NCI-H2107 treated with DMSO at 0.1 percent for 48 hours (cell line): ENCODE results near the gene JAKMIP1.

Experiments used
- DNase-seq: peaks from one replicate; lab custom pipeline; 2025; ENCODE audit not compliant: unreplicated experiment; lab: John Stamatoyannopoulos, UW

Gene JAKMIP1

DNA sequence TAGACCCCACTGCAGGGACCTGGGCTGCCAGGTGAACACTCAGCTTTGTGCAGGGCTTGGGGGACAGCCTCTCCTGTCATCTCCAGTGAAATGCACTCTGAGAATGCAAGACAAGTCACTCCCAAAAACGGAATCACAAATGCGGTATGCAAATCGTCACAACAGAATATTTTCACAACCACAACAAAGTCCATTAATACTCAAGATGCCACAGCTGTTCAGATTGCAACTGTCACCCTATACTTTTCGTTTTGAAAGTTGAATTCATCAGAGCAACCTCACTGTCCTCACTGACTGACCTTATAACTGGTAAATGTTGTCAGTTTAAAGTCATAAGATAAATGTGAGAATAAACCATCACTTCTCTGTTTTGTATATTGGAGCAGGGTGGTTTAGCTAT is 16.6 kb downstream of the JAKMIP1 start:
- no peak for DNase-seq

DNA sequence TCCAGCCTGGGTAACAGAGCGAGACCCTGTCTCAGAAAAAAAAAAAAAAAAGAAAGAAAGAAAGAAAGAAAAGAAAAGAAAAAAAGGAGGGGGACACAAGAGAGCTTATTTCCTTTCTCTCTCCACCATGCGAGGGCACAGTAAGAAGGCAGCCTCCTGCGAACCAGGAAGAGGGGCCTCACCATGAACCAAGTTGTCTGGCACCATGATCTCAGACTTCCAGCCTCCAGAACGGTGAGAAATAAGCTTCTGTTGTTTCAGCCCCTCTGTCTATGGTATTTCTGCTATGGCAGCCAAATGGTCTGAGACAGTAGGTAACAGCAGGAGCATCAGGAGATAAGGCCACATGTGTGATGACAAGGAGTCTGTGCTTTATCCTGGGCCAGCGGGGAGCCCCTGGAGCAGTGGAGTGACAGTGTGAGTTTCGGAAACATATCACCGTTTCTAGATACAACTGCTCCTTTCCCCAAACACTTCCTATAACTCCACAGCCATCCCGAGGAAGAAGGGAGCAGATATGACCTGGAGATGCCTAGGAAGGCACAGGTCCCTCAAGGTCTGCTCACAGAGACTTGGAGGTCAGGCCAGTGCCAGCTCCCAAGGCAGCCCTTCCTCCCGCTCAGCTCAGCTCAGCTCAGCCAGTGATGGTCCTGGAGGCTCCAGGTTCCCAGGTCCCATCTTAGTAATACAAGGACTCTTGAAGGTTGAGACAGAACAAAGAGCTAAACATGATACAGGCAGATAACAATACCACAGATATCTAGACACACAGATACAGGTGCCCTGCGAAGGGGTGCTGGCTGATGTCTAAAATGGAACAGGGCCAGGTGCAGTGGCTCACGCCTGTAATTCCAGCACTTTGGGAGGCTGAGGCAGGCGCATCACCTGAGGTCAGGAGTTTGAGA is 17.7 kb downstream of the JAKMIP1 start:
- DNase-seq: no peak

DNA sequence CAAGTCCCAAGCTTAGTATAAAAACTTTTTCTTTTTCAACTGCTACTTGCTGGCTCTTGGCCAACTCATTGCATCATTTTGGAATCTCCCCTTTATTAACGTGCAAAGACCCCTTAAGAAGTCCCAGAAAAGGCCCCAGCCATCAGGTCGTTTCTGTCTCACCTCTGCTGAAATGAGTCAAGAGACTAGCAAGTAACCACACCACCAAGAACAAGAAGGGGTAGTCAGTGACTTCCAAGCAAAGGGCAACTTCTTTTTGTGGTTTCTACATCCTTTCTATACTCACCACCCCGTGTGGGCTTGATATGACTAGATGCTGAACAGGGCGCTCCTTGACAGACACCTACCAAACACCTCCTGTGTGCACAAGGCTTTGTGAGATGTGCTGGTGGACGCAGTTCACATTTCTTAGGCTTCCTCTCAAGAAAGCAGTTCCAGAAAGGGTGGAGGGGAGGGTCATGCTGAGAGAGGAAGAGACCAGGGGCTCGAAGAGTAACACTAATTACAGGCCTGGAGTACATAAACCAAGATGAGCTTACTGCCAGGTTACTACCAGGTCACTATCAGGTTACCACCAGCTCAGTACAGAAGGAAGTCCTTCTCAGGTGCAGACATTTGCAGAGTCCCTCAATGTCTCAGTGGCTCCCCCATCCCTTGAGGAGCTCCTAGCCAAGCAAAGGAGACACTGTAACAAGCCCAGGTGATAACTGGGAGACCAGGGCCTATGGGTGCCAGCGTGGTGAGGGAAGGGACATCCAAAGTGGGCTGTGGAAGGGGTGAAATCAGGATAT is 19.3 kb downstream of the JAKMIP1 start:
- DNase-seq: no peak

DNA sequence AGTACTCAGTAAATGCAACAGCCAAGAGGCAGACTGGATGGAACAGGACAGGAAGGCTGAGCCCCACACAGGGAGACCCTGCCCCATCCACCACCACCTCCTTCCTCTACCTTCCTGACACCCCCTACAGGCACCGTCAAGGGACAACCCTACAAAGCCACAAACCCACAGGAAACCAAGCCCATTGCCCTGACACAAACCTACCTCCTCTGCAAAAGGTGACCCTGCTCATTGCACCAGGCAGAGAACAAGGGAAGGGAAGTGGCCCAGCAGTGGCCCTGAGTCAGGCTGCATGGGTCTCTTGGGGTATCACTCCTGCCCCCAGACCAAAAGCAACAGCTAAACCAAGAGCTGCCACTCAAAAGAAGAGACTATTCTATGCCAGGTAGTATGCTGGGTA is 21.0 kb downstream of the JAKMIP1 start:
- DNase-seq: no peak

DNA sequence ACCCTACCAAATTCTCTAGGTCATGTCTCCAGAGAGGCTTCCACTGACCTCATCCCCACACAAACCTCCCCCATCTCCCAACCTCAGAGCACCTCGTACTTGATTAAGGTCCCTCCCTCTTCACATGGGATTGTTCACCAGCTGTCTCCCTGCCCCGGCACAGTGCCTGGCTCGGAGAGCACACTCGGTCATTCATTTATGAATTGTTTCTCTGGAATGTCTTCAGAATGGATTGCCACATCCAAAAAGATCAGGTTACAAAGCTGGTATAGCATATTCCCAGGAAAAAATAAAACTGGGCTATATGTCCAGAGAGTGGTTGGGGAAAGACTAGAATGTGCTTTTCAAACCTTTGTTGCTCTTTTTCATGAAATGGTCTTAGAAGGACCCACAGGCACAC is 21.6 kb downstream of the JAKMIP1 start:
- no peak for DNase-seq

DNA sequence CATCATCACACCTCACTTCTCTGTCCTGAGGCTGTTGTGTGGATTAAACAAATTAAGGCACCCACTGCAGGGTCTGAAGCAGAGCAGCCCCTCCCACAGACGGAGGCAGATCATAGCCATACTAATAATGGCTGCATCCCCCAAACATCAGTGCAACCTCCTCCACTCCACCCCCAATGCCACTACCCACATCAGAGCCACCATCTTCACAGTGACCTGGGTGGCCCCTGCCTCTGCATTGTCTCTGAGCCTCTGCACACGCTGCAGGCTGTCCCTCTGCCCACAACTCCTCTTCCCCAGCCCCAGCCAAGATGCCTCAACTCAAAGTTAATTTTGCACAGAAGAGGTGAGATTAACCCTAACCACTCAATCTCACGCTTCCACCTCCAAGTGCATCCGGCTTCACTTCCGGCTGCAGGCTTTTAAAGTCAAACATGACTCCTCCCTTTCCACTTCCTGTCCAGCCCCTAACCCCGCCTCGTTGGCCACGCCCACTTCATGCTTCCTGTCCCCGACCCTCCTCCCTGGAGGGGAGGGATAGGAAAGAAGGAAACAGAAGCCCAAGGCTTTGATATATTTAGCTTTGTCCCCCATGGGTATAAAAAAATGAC is 22.7 kb downstream of the JAKMIP1 start:
- no peak for DNase-seq

DNA sequence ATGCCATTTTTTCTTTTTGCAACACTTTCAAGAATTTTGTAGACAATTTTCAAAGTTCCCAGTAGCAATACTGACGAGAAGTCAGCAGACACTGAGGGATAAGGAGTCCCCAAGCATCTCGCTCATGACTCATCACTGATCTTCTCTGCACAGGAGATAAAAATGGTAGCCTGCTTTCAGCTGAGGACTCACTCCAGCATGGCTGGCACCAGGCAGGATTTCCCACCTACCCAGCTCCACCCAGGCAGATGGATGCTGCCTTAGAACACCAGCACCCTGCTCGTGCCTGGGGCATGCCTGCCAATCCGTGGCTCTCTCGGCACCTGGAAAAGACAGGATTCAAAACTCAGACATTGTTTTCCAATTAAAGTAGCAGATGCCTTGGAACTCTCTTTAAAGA is 24.9 kb downstream of the JAKMIP1 start:
- DNase-seq: no peak

DNA sequence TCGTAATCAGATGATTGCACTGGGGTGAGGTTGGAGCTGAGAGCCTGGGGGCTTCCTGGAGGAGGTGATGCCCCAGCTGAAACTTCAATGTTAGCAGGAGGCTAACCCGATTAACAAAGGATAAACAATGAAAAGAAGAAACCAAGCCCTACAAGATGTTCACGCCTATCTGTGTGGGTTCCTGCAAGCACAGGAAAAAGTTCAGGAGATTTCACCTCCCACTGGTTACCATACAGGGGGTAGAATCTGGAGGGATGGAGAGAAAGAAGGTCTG is 27.5 kb downstream of the JAKMIP1 start:
- no peak for DNase-seq

DNA sequence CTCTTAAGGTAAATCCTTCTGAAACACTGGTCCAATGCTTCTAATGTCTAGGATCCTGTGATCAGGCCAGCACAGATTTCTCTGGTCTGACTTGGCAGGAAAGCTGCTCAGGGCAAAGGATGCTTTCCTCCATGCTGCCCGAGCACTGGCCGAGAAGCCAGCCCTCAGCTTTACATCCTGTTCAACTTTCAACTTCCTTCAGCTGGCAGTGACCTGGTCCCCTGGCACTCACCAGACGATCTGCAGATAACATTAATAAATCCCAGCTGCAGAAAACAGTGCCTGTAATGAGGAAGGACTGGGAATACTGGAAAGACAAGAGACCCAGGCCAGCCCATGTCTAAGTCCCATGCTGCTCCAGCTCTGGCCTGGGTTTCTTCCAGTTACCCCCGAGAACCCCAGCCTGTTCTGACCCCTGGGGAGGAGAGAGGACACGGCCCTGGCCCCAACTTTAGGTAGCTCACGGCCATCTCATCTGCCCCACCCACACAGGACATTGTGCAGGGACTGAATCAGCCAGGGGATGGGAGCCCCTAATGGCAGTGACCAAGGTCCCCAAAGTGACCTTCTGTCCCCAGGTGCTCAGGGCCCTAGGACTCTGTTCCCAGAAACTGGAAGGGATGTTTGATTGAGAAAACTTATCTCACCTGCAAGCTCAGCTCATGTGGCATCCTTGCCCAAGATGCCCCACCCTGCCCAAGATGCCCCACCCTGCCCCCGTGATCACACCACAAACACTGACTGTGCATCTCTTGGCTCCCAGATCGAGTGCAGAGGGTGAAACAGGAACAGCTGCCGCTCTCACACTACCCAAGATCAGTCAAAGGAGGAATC is 28.0 kb downstream of the JAKMIP1 start:
- DNase-seq: no peak

DNA sequence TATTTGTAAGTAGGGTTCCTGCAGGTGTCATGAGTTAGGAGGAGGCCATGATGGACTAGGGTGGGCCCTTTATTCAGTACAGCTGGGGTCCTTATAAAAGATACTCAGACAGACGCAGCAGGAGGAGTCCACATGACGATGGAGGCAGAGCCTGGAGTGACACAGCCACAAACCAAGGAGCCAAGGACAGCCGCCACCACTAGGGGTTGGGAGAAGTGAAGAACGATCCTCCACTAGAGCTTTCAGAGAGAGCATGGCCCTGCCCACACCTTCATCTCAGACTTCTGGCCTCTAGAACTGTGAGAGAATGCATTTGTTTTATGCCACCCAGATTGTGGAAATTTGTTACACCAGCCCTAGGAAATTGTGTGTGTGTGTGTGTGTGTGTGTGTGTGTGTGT is 31.1 kb downstream of the JAKMIP1 start:
- no peak for DNase-seq

DNA sequence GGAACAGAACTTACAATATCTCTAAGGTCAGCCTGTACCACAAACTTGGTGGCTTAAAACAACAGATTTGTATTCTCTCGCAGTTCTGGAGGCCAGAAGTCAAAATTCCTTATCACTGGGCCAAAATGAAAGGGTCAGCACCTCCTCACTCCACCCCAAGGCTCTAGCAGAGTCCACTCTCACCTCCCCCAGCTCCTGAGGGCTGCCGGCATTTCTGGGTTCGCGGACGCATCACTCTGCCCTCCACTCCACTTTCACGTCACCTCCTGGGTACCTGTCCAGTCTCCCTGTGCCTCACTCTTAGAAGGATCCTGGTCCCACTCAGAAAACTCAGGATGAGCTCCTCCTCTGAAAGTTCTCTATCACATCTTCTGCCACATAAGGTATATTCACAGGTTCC is 34.6 kb downstream of the JAKMIP1 start:
- no peak for DNase-seq

DNA sequence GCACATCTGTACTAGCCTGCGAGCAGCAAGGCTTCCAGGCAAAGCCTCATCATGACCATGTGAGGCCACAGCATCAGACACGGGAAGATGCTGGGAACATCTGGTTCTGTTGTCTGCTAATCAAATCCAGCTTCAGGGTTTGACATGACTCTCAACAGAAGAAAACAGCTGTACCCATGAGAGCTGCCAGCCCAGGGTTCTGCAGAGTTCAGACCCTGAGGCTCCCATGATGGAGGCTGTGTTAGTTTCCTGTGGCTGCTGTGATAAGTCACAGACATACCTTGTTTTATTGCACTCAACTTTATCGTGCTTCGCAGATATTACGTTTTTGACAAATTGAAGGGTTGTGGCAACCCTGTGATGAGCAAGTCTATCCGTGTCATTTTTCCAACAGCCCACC is 37.5 kb downstream of the JAKMIP1 start:
- DNase-seq: no peak

DNA sequence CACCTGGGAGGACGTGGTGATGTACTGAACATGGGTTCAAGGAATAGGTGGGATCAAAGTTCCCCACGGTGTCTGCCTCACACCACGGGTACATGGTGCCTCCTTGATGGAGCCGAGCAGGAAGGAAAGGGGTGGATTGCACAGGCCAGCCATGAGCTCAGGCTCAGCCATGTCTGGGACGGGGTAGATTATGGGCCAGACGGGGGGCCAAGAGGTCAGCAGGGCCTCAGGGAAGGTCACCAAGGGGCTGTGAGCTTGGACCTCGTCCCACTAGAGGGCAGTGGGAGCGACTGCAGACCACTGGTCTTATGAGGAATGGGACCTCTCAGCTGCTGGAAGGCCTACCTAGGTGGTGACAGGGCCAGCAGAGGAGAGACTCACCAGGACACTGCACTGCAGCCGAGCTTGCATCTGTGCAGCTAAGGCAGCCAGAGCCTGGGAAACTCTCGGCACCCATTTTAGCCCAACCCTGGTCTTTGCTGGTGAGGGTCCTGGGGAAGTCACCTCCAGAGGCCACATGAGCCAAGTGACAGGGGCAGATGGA is 38.4 kb downstream of the JAKMIP1 start:
- no peak for DNase-seq

DNA sequence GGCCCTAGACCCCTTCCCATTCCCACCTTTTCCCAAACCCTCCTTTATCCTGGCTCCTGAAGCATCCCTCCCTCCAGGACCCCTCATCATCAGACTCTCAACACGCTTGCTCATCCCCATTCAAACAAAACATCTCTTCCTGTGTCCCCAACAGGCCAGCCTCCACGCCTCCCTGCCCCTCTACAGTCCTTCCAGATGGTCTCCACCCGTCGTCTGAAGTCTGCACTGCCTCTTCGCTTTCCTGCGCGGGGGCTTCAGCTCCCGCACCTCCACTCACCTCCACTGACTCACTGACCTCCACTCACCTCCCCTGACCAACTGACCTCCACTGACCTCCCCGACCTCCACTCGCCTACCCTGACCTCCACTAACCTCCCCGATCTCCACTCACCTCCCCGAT is 39.8 kb downstream of the JAKMIP1 start:
- DNase-seq: no peak

DNA sequence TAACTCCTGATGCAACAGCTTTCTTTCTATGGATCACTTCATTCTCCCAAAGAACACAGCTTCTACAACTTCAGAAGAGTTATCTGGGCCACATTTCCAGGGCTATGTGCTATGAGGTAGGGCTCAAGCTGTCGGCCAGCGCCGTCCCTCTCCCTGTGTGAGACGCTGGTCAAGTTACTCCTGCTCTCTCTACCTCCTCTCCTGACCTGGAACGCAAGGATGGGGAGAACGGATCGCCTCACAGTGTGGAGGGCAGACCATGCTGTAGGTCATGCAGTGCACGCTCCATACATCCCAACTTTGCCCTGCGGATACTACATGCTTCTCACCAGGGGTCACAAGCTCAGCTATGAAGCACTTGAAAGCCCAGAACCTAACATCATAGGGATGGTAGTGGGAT is 42.4 kb downstream of the JAKMIP1 start:
- no peak for DNase-seq

DNA sequence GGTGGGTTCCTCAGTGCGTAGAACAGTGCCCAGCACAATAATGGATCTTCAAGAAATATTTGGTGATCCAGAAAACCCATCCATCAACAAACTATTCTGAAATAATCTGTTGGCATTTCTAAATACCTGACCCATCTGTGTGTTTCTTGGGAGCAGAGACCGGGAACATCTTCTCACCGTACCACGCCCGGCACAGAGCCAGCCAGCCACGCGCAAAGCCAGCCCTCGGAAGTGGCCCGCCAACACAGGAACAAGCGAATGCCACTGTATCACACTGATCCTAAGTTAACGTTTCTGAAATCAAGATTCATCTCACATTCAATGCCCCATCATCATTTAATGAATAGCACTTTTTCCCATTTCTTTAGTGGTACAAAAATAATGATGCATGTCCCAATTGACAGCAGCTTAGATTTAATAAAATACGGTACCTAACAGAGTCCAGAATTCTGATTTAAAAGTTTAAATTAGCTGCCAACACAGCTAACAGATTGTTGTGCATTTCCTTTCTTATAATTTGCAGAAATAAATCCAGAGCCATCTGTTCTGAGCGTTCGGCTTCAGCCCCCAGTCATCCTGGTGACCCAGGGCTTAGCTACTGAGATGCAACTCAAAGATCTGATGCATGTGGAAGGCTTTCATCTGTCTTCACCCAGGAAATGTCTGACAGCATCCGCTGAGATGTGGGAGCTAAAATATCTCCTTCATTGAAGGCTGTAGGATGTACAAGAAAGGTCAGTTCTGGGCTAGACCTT is 44.2 kb downstream of the JAKMIP1 start:
- DNase-seq: no peak

DNA sequence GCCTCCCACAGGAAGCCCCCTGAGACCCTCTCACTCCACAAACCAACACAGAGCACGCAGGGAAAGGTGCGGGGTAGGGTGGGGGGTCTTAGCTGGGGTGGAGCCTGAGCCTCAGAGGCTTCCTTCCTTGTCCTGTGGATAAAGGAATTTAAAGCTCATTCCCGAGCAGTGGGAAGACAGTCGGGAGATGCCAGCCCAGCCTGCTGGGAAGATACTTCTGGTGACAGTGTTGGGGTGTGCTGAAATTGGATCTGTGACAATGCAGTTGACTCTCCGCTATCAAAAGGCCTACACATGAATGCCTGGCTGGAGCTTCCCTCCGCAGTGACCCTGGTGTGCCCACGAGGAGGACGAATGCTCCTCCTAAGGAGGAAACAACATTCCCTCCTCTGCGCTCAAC is 45.5 kb downstream of the JAKMIP1 start:
- no peak for DNase-seq

DNA sequence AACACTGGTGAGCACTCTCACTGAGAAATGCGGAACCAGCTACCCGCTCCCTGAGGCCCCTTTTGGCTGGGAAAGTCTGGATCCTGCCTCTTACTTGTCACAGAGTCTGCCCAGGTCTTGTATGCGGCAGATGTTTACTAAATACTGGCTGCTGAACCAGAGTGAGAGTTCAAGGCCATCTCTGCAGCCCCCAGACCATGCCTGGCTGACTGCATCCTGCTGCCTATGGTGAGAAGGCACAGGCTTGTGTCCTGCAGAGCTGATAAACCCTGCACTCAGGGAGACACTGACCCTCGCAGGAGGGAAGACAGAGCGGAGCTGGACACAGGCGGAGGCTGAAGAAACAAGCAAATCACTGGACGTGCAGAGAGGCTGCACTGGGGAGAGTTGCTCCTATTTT is 46.5 kb downstream of the JAKMIP1 start:
- DNase-seq: no peak

DNA sequence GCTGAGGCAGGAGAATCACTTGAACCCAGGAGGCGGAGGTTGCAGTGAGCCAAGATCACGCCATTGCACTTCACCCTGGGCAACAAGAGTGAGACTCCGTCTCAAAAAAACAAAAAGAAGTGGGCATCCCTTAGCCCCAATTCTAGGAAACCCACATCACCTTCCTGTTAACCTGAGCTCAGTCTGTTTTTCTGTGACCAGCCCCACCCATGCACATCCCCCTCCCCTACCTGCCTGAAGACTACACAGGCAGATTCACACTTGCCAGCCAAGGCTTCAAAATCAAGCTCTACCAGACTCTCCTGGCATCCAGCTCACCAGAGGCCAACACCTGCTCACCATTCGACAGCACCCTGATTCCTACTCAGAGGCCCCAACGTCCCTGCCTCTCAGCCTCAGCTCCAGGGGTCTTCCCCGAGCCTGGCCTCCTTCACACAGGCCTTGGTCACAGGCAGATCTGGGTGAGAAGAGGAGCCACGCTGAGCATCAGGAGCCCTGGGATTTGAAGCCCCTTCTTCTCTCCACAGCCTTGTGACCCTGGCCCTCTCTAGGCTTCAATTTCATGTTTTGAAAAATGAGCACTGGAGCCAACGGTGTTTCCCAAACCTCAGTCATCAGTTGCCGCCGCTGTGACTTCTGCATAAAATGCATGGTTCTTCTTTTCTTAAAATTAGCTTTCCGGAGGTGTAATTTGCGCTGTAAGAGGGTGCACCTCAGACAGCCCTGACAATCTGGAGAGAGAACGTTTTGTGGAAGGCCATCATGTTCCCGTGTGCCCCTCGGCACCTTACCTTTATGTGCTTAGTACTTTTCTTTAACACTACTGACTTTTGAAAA is 47.3 kb downstream of the JAKMIP1 start:
- DNase-seq: no peak
